CD4-positive, alpha-beta T cell treated with Interleukin-15 for 4 hours (primary cell): Measurements from ENCODE around the gene MACROD2.

Source experiments
- DNase-seq: peaks from one replicate; pipeline ENCODE4 v3.0.0-alpha.2; 2020; ENCODE audit warnings: low spot score

Gene MACROD2

DNA sequence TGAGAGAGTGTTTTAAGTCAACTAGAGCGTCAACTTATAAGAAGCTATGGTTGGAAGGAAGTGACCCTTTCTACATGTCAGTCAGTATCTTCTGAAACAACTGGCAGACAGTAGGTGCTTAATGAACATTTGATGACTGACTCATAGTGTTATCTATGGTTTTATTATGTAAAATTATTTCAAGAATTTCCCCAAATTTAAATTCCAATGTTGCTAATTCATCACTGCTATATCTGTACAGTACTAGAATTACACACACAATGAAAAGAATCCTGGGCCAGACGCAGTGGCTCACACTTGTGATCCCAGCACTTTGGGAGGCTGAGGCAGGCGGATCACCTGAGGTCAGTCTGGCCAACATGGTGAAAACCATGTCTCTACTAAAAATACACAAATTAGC, 1063.5 kb downstream of the MACROD2 start:
- DNase-seq, result no peak

DNA sequence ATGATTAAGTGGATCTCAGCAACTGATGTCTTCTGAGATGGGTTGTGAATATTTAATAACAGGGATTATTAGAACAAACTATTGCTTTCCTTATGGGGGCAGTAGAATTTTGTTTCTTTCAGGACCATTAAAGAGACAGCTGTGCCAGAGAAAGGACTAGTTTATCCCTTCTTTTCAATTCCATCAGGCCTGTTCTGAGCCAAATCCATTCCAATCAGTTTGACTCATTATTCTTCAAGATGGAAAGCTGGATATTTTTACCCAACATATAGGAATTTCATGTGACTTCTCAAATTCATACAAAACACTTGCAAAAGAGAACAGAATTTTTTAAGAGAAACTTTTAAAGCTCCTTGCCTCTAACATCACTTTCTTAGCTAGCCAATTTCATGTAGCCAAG, 1064.1 kb downstream of the MACROD2 start:
- DNase-seq, result no peak

DNA sequence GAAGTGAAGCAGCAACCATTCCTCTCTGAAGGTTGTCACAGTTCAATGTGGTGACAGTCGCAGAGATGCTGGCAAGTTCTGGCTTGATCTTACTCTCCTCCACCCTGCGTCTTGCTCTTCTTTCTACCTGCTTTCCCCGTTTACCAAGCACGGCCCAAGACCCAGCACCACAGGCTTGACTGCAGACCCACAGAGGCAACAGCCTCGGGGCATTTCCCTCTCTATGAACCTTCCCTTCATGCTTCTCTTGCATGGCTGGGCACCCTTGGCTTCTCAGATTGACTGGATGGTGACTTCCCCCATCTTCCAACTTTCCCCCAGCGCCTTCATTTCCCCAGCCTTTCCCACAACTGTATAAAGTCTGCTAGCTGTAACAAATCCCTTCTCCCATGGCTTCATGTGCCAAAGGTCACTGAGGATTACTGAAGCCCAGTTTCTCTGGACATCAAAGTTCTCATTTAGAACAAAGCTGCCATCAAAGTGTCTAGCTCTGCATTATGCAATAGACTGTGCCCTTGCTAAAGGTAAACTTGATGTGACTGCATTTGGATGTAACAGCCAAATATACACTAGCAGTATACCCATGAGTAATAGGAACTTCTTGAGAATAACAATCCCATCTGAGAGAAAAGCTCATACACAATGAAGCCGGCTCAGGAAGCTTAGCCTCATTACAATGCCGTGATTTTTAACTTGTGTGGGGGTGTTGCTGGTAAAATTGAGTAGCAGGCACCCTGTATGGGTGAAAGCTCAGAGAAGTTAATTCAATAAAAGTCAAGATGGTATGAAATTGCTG, 1065.1 kb downstream of the MACROD2 start:
- no peak for DNase-seq

DNA sequence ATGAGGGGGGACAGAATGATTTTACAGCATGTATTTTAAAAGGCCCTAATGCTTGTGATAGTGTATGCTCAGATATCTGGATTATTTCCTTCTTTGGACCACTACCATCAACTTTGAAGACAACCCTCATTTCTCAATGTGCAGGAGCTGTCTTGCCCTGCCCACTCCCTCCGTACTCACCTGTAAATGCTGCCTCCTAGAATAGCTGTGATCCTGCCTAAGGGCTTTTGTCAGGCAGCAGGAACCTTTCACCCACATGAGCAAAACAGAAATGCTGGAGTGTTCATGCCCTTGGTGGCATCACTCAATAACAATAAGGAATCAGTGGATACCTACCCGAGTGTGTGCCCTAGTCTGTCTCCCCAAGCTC, 1065.7 kb downstream of the MACROD2 start:
- no peak for DNase-seq

DNA sequence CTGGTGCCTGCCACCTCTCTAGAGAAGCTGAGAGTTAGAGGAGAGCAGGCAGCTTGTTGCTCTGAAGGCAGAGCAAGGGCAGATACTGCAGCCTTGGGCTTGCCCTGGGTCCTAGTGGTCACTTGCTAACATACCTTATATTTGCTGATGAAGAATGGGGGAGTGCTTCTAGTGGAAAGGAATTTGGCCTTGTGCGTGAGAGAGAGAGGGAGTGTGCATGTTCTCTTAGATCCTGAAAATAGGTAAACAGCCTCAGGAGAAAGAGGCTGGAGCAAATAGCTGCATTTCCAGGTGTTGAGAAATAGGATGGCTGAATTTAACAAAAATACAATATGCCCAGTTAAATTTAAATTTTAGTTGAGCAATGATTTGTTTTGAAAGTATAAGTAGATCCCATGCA, 1066.6 kb downstream of the MACROD2 start:
- DNase-seq, result no peak

GRCh38 chr20:15063081-15063480, 1067.8 kb downstream of the MACROD2 start:
- no peak for DNase-seq

- DNase-seq, result no peak
Observed at GRCh38 chr20:15064741-15065140, 1069.4 kb downstream of the MACROD2 start.

DNA sequence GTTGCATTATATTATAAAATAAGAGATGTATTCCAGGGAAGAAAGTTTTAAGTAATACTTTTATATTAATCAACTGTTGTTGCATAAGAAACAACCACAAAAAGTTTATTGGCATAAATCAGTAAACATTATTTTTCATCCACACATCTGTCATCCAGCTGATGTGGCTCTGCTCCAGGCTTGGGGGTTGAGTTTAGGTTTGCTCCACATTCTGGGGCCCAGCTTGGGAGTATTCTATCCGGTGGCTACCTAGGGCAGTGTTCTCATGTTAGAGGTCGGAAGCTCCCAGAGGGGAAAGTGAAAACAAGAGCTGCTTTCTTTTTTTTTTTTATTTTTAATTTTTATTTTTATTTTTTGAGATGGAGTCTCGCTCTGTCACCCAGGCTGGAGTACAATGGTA, 1070.5 kb downstream of the MACROD2 start:
- DNase-seq, result no peak

GRCh38 chr20:15068486-15068885, 1073.2 kb downstream of the MACROD2 start:
- no peak for DNase-seq

DNA sequence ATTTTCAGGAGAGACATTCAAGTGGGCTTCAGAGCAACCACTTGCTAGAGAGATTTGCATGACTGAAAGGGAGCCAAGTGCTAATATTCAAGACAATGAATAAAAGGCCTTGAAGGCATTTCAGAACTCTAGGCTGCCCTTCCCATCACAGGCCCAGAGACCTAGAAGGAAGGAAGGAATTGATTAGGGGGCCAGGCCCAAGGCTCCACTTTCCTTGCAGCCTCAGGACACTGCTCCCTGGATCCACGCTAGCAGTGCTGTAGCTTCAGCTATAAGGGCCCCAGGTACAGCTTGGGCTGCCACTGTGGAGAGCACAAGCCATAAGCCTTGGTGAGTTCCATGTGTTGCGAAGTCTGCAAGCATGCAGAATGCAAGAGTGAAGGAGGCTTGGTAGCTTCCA, 1074.0 kb downstream of the MACROD2 start:
- DNase-seq, result no peak

GRCh38 chr20:15071085-15071808, 1075.9 kb downstream of the MACROD2 start:
- no peak for DNase-seq

DNA sequence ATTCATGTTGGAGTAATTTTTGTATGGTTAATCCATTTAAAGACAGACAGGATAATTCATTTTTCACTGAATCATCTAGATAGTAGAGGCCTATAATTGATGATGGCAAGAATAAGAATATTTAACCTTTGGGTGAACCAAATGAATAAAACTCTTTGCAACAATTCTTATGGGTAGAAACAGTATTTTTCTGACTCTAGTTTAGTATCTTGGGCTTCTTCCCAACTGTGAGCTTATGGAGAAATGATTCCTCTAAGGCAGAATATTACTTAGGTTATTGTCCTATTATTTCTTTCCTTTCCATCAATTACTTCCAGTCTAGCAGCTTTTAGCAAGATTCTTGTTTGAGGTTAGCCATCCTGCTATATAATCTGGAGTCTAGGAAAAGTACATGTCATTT, 1077.0 kb downstream of the MACROD2 start:
- no peak for DNase-seq

- no peak for DNase-seq
Observed at GRCh38 chr20:15075586-15075985, 1080.3 kb downstream of the MACROD2 start.

GRCh38 chr20:15076785-15077184, 1081.5 kb downstream of the MACROD2 start:
- no peak for DNase-seq

- no peak for DNase-seq
Observed at GRCh38 chr20:15077733-15078250, 1082.5 kb downstream of the MACROD2 start.

DNA sequence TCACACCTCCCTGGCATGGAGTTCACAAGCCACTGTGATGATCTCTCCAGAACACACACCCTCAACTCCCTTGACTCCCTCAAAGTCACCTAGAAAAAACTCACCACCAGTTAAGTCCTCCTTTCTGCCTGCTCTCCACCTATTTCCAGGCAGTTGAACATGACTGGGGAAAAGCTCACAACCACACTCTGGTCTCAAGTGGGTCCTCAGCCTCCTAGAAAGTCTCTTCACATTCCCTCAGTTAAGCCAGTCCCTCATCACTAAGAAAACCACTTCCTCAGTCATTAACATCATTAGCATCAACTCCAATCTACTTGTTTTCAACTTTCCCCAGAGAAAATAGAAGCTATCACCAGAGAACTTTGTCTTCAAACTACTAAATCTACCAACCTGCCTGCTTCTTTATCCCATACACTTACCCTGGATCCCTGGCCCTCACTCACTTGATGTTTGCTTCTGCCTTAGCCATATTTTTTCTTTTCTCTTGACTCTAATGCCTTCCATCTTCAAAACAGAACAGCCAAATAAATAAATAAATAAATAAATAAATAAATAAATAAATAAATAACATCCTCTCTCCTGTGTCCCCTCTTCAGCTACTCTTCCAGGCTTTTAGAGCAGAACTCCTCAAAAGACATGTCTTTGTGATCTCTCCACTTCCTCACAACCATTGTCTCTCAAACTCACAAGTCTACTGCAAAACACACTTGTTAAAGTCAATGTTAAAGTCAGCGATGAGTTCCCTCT, 1084.5 kb downstream of the MACROD2 start:
- DNase-seq, result no peak

DNA sequence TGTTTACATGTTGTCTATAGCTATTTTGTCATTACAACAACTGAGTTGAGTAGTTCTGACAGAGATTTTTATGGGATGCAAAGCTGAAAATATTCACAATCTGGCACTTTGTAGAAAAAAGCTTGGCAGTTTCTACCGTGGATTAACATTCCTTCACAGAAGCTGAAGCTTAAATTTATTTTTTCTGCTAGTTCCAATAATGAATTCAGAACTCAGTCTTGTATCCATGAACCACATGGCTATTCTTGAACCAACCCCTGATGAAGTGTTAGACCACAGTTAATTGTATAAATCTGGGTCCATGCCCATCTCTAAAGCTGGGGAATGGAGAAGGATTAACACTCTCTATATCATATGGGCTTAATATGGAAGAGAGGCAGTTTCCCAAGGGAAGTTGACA, 1085.9 kb downstream of the MACROD2 start:
- no peak for DNase-seq

DNA sequence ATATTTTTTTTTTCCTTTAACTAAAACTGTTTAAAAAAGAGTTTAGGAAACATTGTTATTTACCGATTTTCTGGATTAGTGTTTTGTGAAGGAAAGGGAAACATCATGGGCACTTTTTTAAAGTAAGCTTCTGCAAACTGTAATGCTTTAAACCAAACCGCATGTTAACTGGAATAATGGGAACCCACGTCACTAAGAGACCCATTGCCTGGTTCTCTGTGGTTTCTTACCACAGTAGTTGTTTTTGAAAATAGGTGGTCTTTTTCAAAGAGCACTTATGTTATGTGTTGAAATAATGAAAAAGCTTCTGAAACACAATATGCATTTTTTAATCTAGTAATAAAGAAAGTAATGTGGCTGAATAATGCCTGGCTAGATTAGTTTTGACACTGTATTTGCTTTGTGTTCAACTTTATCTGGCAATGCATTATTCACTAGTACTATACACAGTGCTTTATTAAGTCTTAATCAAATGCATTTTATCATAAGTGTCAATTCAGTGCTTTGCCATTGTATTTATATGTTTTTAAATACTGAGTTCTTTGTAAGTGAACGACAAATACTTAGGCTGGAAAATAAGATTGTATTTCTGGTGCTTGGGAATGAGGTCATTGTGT, 1096.2 kb downstream of the MACROD2 start:
- no peak for DNase-seq

DNA sequence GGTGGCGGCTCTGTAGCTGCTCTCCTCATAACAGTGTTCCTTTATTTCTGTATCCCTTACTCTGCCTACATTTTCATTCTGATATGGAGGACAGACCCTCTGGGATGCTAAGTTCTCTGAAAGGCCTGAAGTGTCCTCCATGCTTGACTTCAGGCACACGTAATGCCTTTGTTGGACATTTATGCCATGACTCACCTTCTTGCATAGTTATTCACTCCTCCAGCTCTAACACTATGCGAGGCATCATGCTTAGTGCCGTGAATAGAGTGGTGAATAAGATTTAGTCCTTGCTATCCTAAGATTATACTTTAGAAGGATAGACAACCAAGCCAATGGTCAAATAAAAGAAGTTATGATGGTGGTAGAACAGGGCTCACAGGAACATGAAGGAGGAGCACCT, 1103.0 kb downstream of the MACROD2 start:
- no peak for DNase-seq

GRCh38 chr20:15099130-15099529, 1103.8 kb downstream of the MACROD2 start:
- no peak for DNase-seq

DNA sequence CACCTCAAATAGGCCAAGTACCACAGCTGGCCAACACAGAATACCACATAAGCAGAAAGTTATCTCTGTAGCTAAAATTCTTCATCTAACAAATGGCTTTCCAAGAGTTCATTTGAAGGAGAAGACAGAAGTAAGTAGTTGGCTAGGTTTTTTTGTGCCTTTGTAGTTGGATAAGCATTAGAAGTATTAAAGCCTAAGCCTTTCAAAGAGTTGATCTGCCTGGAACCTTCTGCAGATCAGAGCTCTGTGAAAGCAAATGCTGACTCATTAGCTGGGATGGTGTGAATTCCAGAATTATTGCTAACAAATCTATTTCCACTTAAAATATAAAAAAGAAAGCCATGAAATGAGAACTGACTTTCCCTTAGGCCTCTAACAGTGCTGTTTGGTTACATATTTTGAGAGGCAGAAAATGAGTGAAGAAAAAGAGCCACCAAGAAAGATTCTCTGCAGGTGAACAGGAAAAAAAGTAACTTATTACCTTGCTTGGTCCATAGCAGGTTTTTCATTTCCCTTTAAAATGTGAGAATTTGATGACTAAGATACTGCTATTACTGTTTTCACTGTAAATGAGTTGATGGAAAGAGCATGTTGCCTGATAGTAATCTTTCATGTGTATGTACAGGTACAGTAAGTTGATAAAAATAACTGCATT, 1105.3 kb downstream of the MACROD2 start:
- DNase-seq, result no peak

DNA sequence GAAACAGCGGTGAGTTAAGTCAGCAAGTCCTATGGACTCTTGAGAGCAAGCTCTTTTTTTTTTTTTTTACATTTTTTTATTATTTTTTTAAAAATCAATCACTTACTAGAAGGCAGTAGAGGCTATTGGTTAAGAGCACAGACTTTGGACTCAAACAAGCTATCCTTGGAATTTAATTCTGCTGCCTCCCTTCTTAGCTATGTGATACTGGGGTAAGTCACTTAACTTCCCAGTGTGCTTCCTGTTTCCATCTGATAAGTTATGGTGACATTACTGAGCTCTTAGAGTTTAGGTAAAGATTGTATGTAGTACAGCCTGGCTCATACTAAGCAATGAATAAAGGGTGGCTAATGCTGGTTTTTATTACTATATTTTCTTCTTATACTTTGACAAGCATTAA, 1112.6 kb downstream of the MACROD2 start:
- DNase-seq, result no peak
